ENCODE results near the gene MKRN2. TPM values are rescaled to one million over a fixed set of nuclear protein-coding genes. Genes with fewer than 3 reads are reported as not detected.

MKRN2 gene
- total RNA-seq, 2 donors from 2014 or later = 24.7 to 30.5 TPM

DNA sequence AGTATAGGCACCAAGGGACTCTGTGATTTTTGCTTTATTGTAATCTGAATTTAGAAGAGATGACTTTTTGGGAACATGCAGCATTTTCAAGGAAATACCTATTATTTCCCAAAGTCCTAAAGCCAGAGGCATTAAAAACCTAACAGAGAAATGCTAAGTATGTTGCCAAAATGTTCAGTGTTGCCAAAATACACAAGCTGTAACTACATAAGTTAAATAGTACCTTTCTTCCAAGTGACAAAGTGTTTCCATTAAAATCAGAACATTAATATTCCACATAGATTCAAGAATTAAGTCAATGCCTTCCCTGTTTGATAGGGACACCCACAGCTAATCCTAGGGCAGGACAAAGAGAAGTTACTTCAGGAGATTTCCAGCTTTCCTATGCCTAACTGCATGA is 42.0 kb downstream of the MKRN2 start:
- DNase-seq (ENCODE audit: low spot score) = no peak
- H3K4me1 ChIP-seq = peaks cover 0 to 15% of the 10 kb centered on the region in 2 donors
- no peaks in the 10 kb centered on the region for H3K9me3 ChIP-seq
- no peaks in the 10 kb centered on the region for H3K27me3 ChIP-seq
- TF ChIP-seq, protein P1, sequence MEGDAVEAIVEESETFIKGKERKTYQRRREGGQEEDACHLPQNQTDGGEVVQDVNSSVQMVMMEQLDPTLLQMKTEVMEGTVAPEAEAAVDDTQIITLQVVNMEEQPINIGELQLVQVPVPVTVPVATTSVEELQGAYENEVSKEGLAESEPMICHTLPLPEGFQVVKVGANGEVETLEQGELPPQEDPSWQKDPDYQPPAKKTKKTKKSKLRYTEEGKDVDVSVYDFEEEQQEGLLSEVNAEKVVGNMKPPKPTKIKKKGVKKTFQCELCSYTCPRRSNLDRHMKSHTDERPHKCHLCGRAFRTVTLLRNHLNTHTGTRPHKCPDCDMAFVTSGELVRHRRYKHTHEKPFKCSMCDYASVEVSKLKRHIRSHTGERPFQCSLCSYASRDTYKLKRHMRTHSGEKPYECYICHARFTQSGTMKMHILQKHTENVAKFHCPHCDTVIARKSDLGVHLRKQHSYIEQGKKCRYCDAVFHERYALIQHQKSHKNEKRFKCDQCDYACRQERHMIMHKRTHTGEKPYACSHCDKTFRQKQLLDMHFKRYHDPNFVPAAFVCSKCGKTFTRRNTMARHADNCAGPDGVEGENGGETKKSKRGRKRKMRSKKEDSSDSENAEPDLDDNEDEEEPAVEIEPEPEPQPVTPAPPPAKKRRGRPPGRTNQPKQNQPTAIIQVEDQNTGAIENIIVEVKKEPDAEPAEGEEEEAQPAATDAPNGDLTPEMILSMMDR (IDR thresholded peaks at IDR 0.05) = no peak
- peaks cover 93% of the 10 kb centered on the region for H3K36me3 ChIP-seq
- H3K4me3 ChIP-seq = no peak overlapping the region
- H3K27ac ChIP-seq = no peak overlapping the region

DNA sequence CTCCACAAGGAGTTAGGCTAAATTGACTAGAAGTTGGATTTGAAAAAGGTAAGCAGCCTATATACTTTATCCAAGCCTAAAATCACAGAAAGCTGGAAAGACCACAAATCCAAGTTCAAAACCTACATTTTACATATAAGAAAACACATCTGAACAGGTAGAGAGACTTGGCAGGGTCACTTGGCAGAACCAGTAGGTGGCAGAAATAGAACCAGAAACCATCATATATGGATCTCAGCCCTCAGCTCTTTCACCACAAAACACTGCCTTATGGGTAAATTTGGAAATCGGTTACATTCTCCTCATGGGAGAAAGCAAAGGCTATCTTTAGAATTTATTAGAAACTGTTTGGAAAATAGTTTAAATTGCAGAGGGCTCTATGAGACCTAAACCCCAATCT is 44.2 kb downstream of the MKRN2 start:
- Histone ChIP-seq H3K27me3 (no peaks in the 10 kb centered on the region), H3K4me3 (no peak overlapping the region), H3K9me3 (no peaks in the 10 kb centered on the region), H3K4me1 (peaks cover 0 to 15% of the 10 kb centered on the region in 2 donors), H3K27ac (no peak overlapping the region), H3K36me3 (peaks cover 93% of the 10 kb centered on the region)
- no peak for DNase-seq (ENCODE audit: low spot score)
- TF ChIP-seq, protein P1 (IDR thresholded peaks at IDR 0.05) = no peak

DNA sequence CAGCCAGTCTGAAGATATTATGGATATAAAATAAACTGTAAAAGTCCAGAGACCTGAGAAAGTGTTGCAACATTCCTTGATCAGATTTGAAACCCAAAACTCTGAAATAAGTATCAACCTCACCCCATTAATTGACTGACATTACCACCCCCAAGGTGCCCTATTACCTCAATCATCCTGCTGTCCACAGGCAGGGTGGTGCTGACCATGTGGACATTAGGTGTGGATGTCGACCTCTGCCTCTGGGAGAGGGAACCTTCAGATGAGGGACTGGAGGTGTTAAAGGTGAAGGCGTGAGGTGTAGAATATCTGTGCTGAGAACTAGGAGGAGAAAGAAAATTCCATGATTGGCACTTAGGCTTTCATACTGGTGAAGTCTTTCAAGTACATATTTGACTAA is 47.1 kb downstream of the MKRN2 start:
- H3K36me3 ChIP-seq = peaks cover 98% of the 10 kb centered on the region
- no peaks in the 10 kb centered on the region for H3K4me1 ChIP-seq
- H3K4me3 ChIP-seq = no peak overlapping the region
- TF ChIP-seq, protein P1 (IDR thresholded peaks at IDR 0.05) = no peak
- DNase-seq (ENCODE audit: low spot score) = no peak
- H3K27me3 ChIP-seq = no peaks in the 10 kb centered on the region
- H3K9me3 ChIP-seq = no peaks in the 10 kb centered on the region
- no peak overlapping the region for H3K27ac ChIP-seq

DNA sequence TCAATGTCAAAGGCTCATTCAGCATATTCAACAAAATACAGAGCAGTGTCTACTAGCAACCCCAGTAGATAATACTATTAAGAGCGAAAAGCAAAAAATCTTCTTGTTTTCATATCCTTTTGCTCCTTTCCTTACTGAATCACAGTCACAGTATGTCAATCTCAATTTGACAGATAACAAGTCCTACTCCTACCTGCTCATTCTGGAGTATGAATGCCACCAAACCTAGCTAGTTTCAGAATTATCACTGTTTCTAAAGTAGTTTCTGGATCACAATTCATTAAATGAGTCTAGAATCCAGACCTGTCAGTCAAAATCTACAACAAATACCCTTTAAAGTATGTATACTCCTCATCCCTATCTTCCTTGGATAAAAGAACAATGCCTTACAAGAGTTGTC is 51.5 kb downstream of the MKRN2 start:
- H3K4me3 ChIP-seq = no peak overlapping the region
- peaks cover 57% of the 10 kb centered on the region for H3K36me3 ChIP-seq
- no peak overlapping the region for H3K27ac ChIP-seq
- H3K27me3 ChIP-seq = no peaks in the 10 kb centered on the region
- H3K9me3 ChIP-seq = no peaks in the 10 kb centered on the region
- TF ChIP-seq, protein P1 (IDR thresholded peaks at IDR 0.05) = no peak
- no peak for DNase-seq (ENCODE audit: low spot score)
- H3K4me1 ChIP-seq = no peaks in the 10 kb centered on the region

DNA sequence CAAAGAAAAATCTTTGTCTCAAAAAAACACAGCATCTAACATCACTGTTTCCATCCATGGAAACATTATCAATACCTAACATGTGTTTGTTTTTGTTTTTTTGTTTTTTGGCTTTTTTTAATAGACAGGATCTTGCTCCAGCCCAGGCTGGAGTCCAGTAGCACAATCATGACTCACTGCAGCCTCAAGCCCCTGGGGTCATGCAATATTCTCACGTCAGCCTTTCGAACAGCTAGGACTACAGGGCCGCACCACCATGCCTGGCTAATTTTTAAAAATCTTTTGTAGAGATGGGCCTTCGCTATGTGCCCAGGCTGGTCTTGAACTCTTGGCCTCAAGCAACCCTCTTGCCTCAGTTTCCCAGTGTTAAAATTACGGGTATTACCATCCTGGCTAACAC is 54.2 kb downstream of the MKRN2 start:
- TF ChIP-seq, protein P1 (IDR thresholded peaks at IDR 0.05) = no peak
- Histone ChIP-seq H3K27me3 (no peaks in the 10 kb centered on the region), H3K36me3 (peaks cover 46% of the 10 kb centered on the region), H3K9me3 (no peaks in the 10 kb centered on the region), H3K4me1 (peaks cover 0 to 12% of the 10 kb centered on the region in 2 donors), H3K4me3 (no peak overlapping the region), H3K27ac (no peak overlapping the region)
- DNase-seq (ENCODE audit: low spot score) = no peak

DNA sequence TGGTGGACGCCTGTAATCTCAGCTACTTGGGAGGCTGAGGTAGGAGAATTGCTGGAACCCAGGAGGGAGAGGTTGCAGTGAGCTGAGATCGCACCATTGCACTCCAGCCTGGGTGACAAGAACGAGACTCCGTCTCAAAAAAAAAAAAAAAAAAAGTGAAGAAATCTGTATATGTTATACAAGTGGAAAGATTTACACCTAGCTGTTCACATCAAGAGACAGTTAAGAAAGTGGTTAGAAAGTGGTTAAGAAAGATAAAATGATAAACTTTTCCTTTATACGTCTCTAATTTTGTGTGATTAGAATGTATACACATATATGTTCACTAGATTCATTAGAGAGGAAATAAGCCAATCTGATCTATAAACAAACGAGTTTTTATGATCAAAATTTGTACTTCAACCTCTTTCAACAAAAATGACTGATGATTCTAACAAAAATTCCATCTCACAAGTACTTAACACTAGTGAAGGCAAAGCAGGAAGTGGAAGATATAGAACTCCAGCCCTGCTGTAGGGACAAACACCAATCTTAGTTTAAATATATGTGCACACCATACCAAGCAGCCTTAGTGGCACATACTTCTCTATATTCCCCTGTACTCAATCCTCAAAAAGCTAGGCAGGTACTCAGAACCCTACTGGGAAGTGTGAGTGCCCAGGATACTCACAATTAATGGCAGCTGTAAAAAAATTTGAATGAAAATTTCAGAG is 55.8 kb downstream of the MKRN2 start:
- Histone ChIP-seq H3K4me3 (no peak overlapping the region), H3K27me3 (no peaks in the 10 kb centered on the region), H3K4me1 (peaks cover 0 to 12% of the 10 kb centered on the region in 2 donors), H3K36me3 (peaks cover 46% of the 10 kb centered on the region), H3K9me3 (no peaks in the 10 kb centered on the region), H3K27ac (no peak overlapping the region)
- TF ChIP-seq, protein P1 (IDR thresholded peaks at IDR 0.05) = no peak
- DNase-seq (ENCODE audit: low spot score) = no peak

Data from right atrium auricular region (tissue), 2 donors.